Lower lobe of right lung (tissue), 2 donors: ENCODE results near the gene ATP10A. TPM values are rescaled to one million over a fixed set of nuclear protein-coding genes. Genes with fewer than 3 reads are reported as not detected.
A peak's percentile ranks its signal among the peaks of the same experiment; 100 is the strongest.

Experiments used
- ATAC-seq, 2 donors: fragments of 200-7000 bp; cut with Tn5 transposase; one replicate each; pipeline ENCODE4 v1.9.1; 2020 to 2022; ENCODE audit warnings: mild to moderate bottlenecking in 2 of 2, moderate library complexity in 2 of 2
- DNase-seq: peaks from one replicate; pipeline ENCODE4 v3.0.0-alpha.2; 2020
- H3K27ac ChIP-seq: fragments of 200-600 bp; one replicate; pipeline ENCODE4 v1.8.0; 2022
- H3K27me3 ChIP-seq: fragments of 200-600 bp; one replicate; pipeline ENCODE4 v1.8.0; 2022; ENCODE audit warnings: low read depth
- H3K36me3 ChIP-seq: fragments of 200-600 bp; one replicate; pipeline ENCODE4 v1.8.0; 2022; ENCODE audit warnings: mild to moderate bottlenecking
- H3K4me1 ChIP-seq: fragments of 200-600 bp; one replicate; pipeline ENCODE4 v1.8.0; 2022
- H3K4me3 ChIP-seq: fragments of 200-600 bp; one replicate; pipeline ENCODE4 v1.8.0; 2022; ENCODE audit warnings: mild to moderate bottlenecking
- H3K9me3 ChIP-seq: fragments of 200-600 bp; one replicate; pipeline ENCODE4 v1.8.0; 2022
- CTCF ChIP-seq: fragments of 200-600 bp; IDR thresholded peaks from one replicate; pipeline ENCODE4 v1.8.0; 2022; ENCODE audit warnings: antibody characterized with exemption, mild to moderate bottlenecking
- intact Hi-C: fragments of 100-400 bp; cut with DNase I; formaldehyde crosslinking; loops from one replicate; pipeline ENCODE4 v1.11.0; 2022
- total RNA-seq: library from RNA; stranded (reverse); fragmentation: NEBNext Ultra II Directional; extraction: Animal tissue kit (Norgen Biotek cat#: 25700); gene quantifications from one replicate; pipeline ENCODE4 v1.2.1, GENCODE V29; 2021
- donor health status: DM: no; HTN: yes; CAD: no; lungs with severe emphysema.

Gene ATP10A
- total RNA-seq, 1 donor from 2014 or later: 43.5 TPM

- ATAC-seq (no peak), DNase-seq (no peak)
- Histone ChIP-seq H3K9me3 (no peaks in the 10 kb centered on the region), H3K4me3 (no peak overlapping the region), H3K4me1 (no peaks in the 10 kb centered on the region), H3K36me3 (peaks cover 44% of the 10 kb centered on the region), H3K27ac (no peak overlapping the region), H3K27me3 (no peaks in the 10 kb centered on the region)
- no peak for TF ChIP-seq CTCF
- intact Hi-C loops: no loop called here
Measured at GRCh38 chr15:25695875-25696760, 167.0 kb downstream of the ATP10A start.

GRCh38 chr15:25694823-25695312 lies 168.3 kb downstream of the ATP10A start:
- Histone ChIP-seq H3K4me1 (no peaks in the 10 kb centered on the region), H3K4me3 (no peak overlapping the region), H3K27ac (no peak overlapping the region), H3K36me3 (peaks cover 37% of the 10 kb centered on the region), H3K27me3 (no peaks in the 10 kb centered on the region), H3K9me3 (no peaks in the 10 kb centered on the region)
- no peak for DNase-seq
- no peak for TF ChIP-seq CTCF
- ATAC-seq: no peak
- intact Hi-C loops: no loop called here

- Histone ChIP-seq H3K4me1 (no peaks in the 10 kb centered on the region), H3K27ac (no peak overlapping the region), H3K27me3 (no peaks in the 10 kb centered on the region), H3K9me3 (no peaks in the 10 kb centered on the region), H3K36me3 (peaks cover 33% of the 10 kb centered on the region), H3K4me3 (no peak overlapping the region)
- intact Hi-C loops: no loop called here
- no peak for TF ChIP-seq CTCF
- ATAC-seq (no peak), DNase-seq (no peak)
Measured at GRCh38 chr15:25694239-25694584, 168.9 kb downstream of the ATP10A start.

- ATAC-seq (peak; percentile 31 to 47), DNase-seq (no peak)
- intact Hi-C loops: no loop called here
- Histone ChIP-seq H3K27ac (no peak overlapping the region), H3K9me3 (no peaks in the 10 kb centered on the region), H3K36me3 (peaks cover 33% of the 10 kb centered on the region), H3K27me3 (no peaks in the 10 kb centered on the region), H3K4me1 (no peaks in the 10 kb centered on the region), H3K4me3 (no peak overlapping the region)
- TF ChIP-seq CTCF: peak; percentile 57
Measured at GRCh38 chr15:25693321-25694238, 169.5 kb downstream of the ATP10A start.

GRCh38 chr15:25691544-25692430 lies 171.3 kb downstream of the ATP10A start:
- no peaks in the 10 kb centered on the region for H3K9me3 ChIP-seq
- no peak for TF ChIP-seq CTCF
- intact Hi-C loops: no loop called here
- DNase-seq: no peak
- H3K36me3 ChIP-seq: peaks cover 28% of the 10 kb centered on the region
- no peaks in the 10 kb centered on the region for H3K4me1 ChIP-seq
- peak; percentile 10 to 68 for ATAC-seq
- no peak overlapping the region for H3K27ac ChIP-seq
- H3K4me3 ChIP-seq: no peak overlapping the region
- no peaks in the 10 kb centered on the region for H3K27me3 ChIP-seq
